Retinal pigment epithelial cell (primary cell): ENCODE measurements around the gene CXXC1.

Experiments used
- DNase-seq: peaks from one replicate; pipeline ENCODE4 v3.0.0-alpha.2; 2010; ENCODE audit warnings: low read depth
- H3K4me3 ChIP-seq: 2 replicates; pipeline ENCODE4 v1.5.1; 2011; ENCODE audit warnings: mild to moderate bottlenecking, low read length, control low read depth, moderate library complexity
- CTCF ChIP-seq: conservative IDR thresholded peaks from 2 replicates; pipeline ENCODE4 v1.5.1; 2011; ENCODE audit warnings: low read depth, low read length, control low read depth, inconsistent platforms

CXXC1 gene

GRCh38 chr18:50280707-50281294, 6.7 kb downstream of the CXXC1 start:
- no peak for TF ChIP-seq CTCF
- DNase-seq: no peak
- H3K4me3 ChIP-seq: peak overlapping the region; percentile 100

- no peak for DNase-seq
- TF ChIP-seq CTCF: no peak
- H3K4me3 ChIP-seq: no peak overlapping the region
Observed at GRCh38 chr18:50279752-50280151, 7.7 kb downstream of the CXXC1 start.

GRCh38 chr18:50277942-50278341, 9.6 kb downstream of the CXXC1 start:
- DNase-seq: no peak
- no peak overlapping the region for H3K4me3 ChIP-seq
- no peak for TF ChIP-seq CTCF

- TF ChIP-seq CTCF: no peak
- no peak overlapping the region for H3K4me3 ChIP-seq
- no peak for DNase-seq
Observed at GRCh38 chr18:50276452-50276851, 11.0 kb downstream of the CXXC1 start.

GRCh38 chr18:50275503-50276036, 11.9 kb downstream of the CXXC1 start:
- DNase-seq: no peak
- no peak overlapping the region for H3K4me3 ChIP-seq
- TF ChIP-seq CTCF: no peak

GRCh38 chr18:50274941-50275340, 12.6 kb downstream of the CXXC1 start:
- no peak for TF ChIP-seq CTCF
- no peak for DNase-seq
- no peak overlapping the region for H3K4me3 ChIP-seq

GRCh38 chr18:50274044-50274442, 13.4 kb downstream of the CXXC1 start:
- no peak for TF ChIP-seq CTCF
- no peak for DNase-seq
- no peak overlapping the region for H3K4me3 ChIP-seq
